HG03460 (cell line): ENCODE data around the gene VIT.
"Not testable (repeated sequence)": the region's sequence is repeated elsewhere in the genome, so short reads cannot be mapped to it uniquely, and the experiment has no call there.

Source experiments
- ATAC-seq: cut with Tn5 transposase; IDR thresholded peaks from one replicate; pipeline ENCODE4 v1.9.1; 2021; ENCODE audit not compliant: unreplicated experiment

The VIT gene

DNA sequence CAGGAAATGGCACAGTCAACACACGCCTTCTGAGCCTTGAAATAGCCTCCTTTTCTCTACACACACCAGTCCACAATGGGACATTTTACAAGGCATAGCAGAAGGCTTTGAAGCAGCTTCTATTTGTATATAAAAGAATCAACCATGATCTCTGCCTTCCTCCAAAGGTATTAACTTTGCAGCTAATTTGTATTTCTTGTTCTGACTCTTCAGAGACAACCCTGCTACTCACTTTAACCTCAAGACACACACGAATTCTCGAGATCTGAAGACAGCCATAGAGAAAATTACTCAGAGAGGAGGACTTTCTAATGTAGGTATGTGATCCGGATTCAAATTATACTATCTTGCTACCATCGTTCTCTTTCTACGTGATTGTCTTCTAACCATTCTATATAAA, 104.6 kb downstream of the VIT start:
- no peak for ATAC-seq

DNA sequence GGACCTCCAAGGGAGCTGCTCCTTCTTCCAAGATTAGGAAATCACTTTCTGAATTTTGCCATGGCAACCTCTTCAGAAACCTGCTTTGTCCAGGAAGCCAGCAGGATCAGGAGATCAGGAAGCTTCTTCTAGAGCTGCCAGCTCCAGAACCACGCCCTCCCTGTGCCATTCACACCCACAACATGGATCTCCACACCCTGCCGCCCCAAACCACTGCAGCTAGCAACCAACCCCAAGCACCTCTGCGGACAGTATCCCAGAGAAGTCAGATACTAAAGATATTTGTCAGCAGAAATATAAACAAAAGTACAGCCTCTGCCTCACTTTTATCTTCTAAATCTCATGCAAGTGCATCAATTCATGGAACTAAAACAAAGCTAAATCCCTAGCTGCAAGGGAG, 106.4 kb downstream of the VIT start:
- no peak for ATAC-seq

- no peak for ATAC-seq
Measured at GRCh38 chr2:36805635-36806224, 109.2 kb downstream of the VIT start.

DNA sequence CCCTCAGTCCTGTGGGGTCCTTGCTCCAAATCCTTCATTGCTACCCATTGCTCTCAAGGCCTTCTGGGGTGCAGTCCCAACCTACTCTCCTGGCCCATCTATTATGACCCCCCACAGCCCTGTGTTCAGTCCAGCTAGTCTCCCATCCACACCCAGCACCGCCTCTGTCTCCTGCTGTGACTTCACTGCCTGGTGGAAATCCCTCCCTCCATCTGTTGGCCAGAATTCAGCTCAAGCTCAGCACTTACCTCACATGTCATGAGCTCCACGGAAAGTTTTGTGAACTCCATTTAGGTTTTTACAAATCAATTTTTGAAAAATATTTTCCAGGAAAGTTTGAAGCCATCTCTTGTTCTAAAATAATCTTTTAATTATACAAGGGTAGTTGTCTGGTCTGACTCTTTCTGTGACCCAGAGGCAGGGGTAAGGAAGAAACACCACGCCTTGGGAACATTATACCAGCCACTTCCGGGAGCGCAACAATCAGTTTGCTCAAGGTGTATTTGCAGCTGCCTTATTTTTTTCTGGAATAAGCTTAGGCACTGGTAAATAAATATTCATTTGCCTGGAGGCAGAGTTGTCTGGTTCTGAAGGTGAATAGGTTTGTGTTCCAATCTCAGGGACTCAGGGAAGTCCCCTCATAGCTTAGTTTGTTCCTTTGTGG, 110.8 kb downstream of the VIT start:
- ATAC-seq = no peak

GRCh38 chr2:36808386-36809068, 112.0 kb downstream of the VIT start:
- no peak for ATAC-seq

DNA sequence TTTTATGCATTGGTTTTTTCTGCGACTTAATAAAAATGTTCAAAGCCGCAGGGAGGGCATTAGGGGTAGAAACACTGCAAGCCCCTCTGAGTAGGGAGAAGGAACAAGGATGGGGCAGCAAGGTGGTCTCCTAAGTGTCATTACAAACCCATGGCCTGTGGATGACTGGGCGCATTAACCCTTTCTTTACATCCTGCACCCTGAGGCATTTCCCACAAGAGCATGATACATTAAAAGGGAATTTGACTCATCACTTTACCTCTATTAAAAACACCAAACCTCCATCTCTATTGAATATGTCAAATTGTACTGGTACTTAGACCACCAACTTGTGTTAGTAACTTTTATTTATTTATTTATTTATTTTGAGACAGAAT, 112.5 kb downstream of the VIT start:
- ATAC-seq = no peak

GRCh38 chr2:36811071-36811470, 114.6 kb downstream of the VIT start:
- no peak for ATAC-seq

- no peak for ATAC-seq
Measured at GRCh38 chr2:36812196-36812595, 115.7 kb downstream of the VIT start.

- ATAC-seq = no peak
Measured at GRCh38 chr2:36818542-36818941, 122.0 kb downstream of the VIT start.

DNA sequence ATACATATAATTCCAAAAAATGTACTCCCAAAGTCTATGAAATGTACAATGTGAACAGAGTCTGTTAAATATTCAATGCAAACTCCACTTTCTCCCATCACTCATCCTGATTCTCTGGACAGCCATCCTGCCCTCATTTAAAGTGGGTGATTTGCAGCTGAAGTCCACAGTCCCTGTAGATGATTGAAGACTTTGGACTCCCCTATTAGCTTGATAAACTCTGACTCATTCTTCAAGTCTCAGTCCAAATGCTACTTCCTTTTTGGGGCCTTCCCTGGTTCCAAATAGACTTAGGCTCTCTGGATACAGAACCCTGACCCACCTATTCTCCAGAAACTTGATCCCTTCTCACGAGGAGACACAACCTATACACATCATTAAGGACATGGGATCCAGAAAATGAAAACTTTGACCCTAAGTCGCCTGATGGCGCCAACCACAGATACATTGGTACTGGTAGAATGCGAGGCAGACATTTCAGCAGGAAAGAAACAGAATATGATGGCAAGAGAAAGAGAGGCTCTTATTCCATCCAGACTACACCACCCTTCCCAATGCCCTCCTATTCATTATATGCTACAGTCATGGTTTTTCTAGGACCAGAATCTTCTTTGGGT, 122.7 kb downstream of the VIT start:
- ATAC-seq = no peak

GRCh38 chr2:36820942-36821605, 124.6 kb downstream of the VIT start:
- ATAC-seq = no peak

DNA sequence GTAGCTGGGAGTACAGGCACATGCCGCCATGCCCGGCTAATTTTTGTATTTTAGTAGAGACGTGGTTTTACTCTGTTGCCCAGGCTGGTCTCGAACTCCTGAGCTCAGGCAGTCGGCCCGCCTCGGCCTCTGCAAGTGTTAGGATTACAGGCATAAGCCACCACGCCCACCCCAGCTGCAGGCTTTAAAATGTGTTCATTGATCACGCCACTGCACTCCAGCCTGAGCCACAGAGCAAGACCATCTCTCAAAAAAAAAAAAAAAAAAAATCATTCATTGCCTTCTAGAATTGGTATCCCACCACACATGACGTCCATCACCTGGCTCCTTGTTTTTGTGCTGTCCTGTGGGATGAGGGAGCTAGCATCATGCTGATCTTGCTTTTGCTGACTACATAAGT, 127.4 kb downstream of the VIT start:
- ATAC-seq = no peak

- ATAC-seq = no peak
Measured at GRCh38 chr2:36824273-36824672, 127.8 kb downstream of the VIT start.

- not testable (repeated sequence) for ATAC-seq
Measured at GRCh38 chr2:36824683-36825082, 128.2 kb downstream of the VIT start.

GRCh38 chr2:36831185-36831584, 134.7 kb downstream of the VIT start:
- no peak for ATAC-seq

DNA sequence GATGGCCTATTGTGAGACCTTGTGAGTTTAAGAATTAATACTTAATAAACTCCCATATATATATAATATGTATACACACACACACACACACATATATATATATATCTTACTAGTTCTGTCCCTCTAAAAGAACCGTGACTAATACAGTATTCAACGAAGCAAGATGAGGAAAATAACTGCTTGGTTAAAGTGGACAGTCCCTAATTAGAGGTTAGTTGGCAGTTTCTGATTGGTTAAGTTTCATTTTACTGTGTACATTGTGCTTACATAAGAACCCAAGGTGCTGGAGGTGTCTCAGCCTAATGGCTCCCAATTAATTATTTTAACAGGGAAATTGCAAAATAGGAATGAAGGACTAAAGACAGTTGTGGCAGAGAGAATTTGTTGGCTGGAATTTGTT, 137.7 kb downstream of the VIT start:
- ATAC-seq = no peak

GRCh38 chr2:36834731-36835524, 138.4 kb downstream of the VIT start:
- ATAC-seq = no peak

DNA sequence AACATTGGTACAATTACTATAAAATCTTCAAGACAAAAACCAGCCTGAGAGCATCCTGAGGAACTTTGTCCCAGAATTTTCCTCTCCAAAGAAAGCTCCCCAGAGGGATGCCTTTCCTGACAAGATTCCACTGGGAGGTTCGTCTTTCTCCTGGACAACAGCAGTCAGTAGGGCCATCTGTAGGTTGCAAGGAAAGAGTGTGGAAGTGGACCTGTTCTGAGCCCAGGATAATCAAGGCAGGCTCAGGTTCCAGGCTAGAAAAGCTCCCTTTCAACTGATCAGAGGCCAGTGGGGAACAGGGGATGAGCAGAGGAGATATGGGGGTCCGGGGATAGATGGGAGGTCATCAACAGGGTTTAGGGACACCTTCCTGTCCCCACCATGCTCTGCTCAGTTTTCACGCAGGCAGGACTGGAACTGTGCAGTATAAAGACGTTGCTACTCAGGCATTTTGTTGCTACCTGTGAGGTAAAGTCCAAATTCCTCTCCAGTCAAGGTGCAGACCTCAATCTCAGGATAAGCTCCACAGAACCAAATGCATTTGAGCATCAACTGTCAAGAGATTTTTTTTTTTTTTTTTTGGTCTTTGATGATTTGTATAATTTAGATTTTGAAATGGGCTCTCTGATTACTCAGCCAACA, 143.6 kb downstream of the VIT start:
- ATAC-seq = no peak

DNA sequence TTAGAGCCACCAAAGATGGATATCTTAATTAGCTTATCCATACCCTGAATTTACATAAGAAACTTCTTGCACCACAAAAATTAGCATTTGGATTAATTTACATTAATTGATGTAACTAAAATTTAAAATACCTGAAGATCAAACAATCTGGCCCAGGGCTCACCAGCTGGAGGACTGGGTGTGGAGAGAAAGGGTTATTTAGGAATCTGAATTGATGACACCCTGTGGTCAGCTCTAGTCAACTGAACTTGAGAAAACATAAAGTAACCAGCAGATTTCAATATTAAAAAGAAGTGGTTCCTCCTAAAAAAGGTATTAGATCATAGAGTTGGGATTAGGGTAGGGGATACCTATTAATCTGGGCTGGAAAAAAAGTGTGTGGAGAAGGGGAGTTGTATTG, 147.3 kb downstream of the VIT start:
- ATAC-seq = no peak

DNA sequence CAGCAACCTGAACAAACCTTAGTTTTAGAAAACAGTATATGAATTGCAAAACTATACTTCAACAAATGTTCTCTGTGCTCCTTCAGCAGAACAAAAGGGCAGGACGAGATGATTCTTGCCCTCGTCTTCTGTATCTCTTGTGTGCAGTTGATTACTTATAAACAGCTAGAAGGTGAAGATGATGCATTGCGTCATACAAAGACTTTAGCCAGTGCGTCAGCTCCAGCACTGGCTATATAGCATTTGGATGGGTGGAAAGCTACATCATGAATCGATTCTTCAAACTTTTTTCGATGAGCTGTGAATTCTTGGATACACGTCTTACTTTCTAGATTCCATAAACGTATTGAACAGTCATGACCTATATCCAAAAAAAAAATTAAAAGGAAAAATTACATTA, 152.8 kb downstream of the VIT start:
- ATAC-seq = no peak
